HL-60 (cell line): ENCODE results near the gene FZR1.

ENCODE experiments used
- DNase-seq, 2 experiments: peaks; one replicate each; pipeline ENCODE4 v3.0.0-alpha.2; 2010 to 2020; ENCODE audit warnings: low read depth in 1 of 2, low spot score in 1 of 2
- H3K27ac ChIP-seq: fragments of 250-450 bp; sonication (Bioruptor Pico); replicated peaks from 2 replicates; pipeline ENCODE4 v1.5.1; 2020; ENCODE audit warnings: mild to moderate bottlenecking, moderate library complexity
- H3K27me3 ChIP-seq: fragments of 250-450 bp; sonication (Bioruptor Pico); 2 replicates; pipeline ENCODE4 v1.5.1; 2021; ENCODE audit warnings: mild to moderate bottlenecking, moderate library complexity; ENCODE audit not compliant: insufficient read depth, poor library complexity, severe bottlenecking
- H3K4me3 ChIP-seq: replicated peaks from 2 replicates; pipeline ENCODE4 v1.5.1; 2011; ENCODE audit warnings: mild to moderate bottlenecking, control low read depth, low read length; ENCODE audit not compliant: insufficient read depth
- CTCF ChIP-seq: IDR thresholded peaks from one replicate; pipeline ENCODE4 v1.5.1; 2011; ENCODE audit warnings: low read length, control low read depth, inconsistent platforms; ENCODE audit not compliant: insufficient read depth
- GABPA ChIP-seq: IDR thresholded peaks from 2 replicates; pipeline ENCODE4 v1.6.1; 2012; ENCODE audit warnings: low read depth
- POLR2AphosphoS5 ChIP-seq: IDR thresholded peaks from 2 replicates; pipeline ENCODE4 v1.6.1; 2012; ENCODE audit warnings: low read depth
- REST ChIP-seq: IDR thresholded peaks from 2 replicates; pipeline ENCODE4 v1.6.1; 2012; ENCODE audit warnings: low read depth; ENCODE audit not compliant: insufficient replicate concordance
- SPI1 ChIP-seq: IDR thresholded peaks from 2 replicates; pipeline ENCODE4 v1.6.1; 2012; ENCODE audit warnings: low read depth, mild to moderate bottlenecking, borderline replicate concordance

FZR1 gene

GRCh38 chr19:3462991-3463713, 43.0 kb upstream of the FZR1 start:
- H3K4me3 ChIP-seq: no peak overlapping the region
- DNase-seq: no peak
- TF ChIP-seq CTCF: no peak
- TF ChIP-seq SPI1: no peak
- no peak for TF ChIP-seq GABPA
- no peak for TF ChIP-seq POLR2AphosphoS5
- H3K27ac ChIP-seq: no peak overlapping the region
- H3K27me3 ChIP-seq: no peaks in the 10 kb centered on the region

- H3K27me3 ChIP-seq: no peaks in the 10 kb centered on the region
- H3K27ac ChIP-seq: no peak overlapping the region
- no peak for DNase-seq
- TF ChIP-seq CTCF (no peak), GABPA (no peak), REST (no peak)
- no peak overlapping the region for H3K4me3 ChIP-seq
Observed at GRCh38 chr19:3463714-3464586, 42.2 kb upstream of the FZR1 start.

GRCh38 chr19:3464587-3465235, 41.4 kb upstream of the FZR1 start:
- TF ChIP-seq CTCF (no peak), SPI1 (peak; percentile 16; the same call in 1 of the 2 replicates)
- Histone ChIP-seq H3K27ac (no peak overlapping the region), H3K4me3 (no peak overlapping the region), H3K27me3 (no peaks in the 10 kb centered on the region)
- DNase-seq: no peak

- TF ChIP-seq POLR2AphosphoS5: no peak
- no peak for TF ChIP-seq GABPA
- H3K27me3 ChIP-seq: no peaks in the 10 kb centered on the region
- DNase-seq: no peak
- no peak overlapping the region for H3K27ac ChIP-seq
- H3K4me3 ChIP-seq: no peak overlapping the region
Observed at GRCh38 chr19:3465552-3465951, 40.6 kb upstream of the FZR1 start.

GRCh38 chr19:3466635-3467034, 39.5 kb upstream of the FZR1 start:
- DNase-seq: no peak
- TF ChIP-seq GABPA: no peak
- Histone ChIP-seq H3K4me3 (no peak overlapping the region), H3K27me3 (no peaks in the 10 kb centered on the region), H3K27ac (no peak overlapping the region)
